HG03354 (cell line): ENCODE results near the gene NDUFA9.

Experiments
- ATAC-seq: cut with Tn5 transposase; IDR thresholded peaks from one replicate; pipeline ENCODE4 v1.9.1; 2021; ENCODE audit warnings: mild to moderate bottlenecking; ENCODE audit not compliant: unreplicated experiment, poor library complexity, severe bottlenecking

NDUFA9 gene

DNA sequence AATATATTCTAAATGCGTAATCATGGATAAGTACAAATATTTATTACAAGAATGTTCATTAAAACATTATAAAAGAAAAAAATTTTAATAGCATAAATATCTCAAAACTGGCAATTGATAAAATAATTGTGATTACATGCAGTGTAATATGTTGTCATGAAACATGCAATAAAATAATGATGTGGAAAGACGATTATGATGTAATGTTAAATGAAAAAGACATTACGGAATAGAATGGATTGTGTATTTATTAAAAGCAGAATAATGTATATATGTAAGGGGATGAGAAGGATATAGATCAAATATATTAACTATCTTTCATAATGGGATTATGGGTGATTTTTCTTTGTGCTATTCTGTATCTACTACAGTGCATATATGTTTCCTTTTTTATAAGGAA is 32.8 kb downstream of the NDUFA9 start:
- no peak for ATAC-seq

GRCh38 chr12:4685317-4685716 is 36.4 kb downstream of the NDUFA9 start:
- ATAC-seq: no peak

- ATAC-seq: no peak
Measured at GRCh38 chr12:4690760-4691159, 41.8 kb downstream of the NDUFA9 start.
